ENCODE data around the gene TRPM8. TPM values are rescaled to one million over a fixed set of nuclear protein-coding genes. Genes with fewer than 3 reads are reported as not detected.
"Not testable (repeated sequence)": the region's sequence is repeated elsewhere in the genome, so short reads cannot be mapped to it uniquely, and the experiment has no call there.

The TRPM8 gene
- total RNA-seq, 2 donors from 2014 or later: 71.1 to 71.3 TPM

GRCh38 chr2:233966388-233966787 is 49.2 kb downstream of the TRPM8 start:
- H3K4me3 ChIP-seq: no peak overlapping the region
- WGBS: 86% methylated on average over 7 of the region's 7 CpGs
- no peak for TF ChIP-seq POLR2AphosphoS5 (IDR thresholded peaks at IDR 0.05)
- no peak for TF ChIP-seq CTCF (IDR thresholded peaks at IDR 0.05)
- no peak for TF ChIP-seq POLR2A (IDR thresholded peaks at IDR 0.05)
- H3K27ac ChIP-seq: no peak overlapping the region
- no peaks in the 10 kb centered on the region for H3K36me3 ChIP-seq
- H3K9me3 ChIP-seq: no peaks in the 10 kb centered on the region
- no peak for DNase-seq (ENCODE audit: low spot score)
- H3K4me1 ChIP-seq (replicated peaks): no peaks in the 10 kb centered on the region
- no peaks in the 10 kb centered on the region for H3K27me3 ChIP-seq (replicated peaks; ENCODE audit: insufficient read depth)
- intact Hi-C loops (cut with DNase I): no loop called here

- TF ChIP-seq POLR2AphosphoS5 (IDR thresholded peaks at IDR 0.05): no peak
- TF ChIP-seq CTCF (IDR thresholded peaks at IDR 0.05): no peak
- TF ChIP-seq POLR2A (IDR thresholded peaks at IDR 0.05): no peak
- 90% methylated on average over 2 of the region's 2 CpGs for WGBS
- H3K27ac ChIP-seq: no peak overlapping the region
Measured at GRCh38 chr2:233967164-233967563, 50.0 kb downstream of the TRPM8 start.

GRCh38 chr2:233968556-233968955 is 51.4 kb downstream of the TRPM8 start:
- Histone ChIP-seq H3K36me3 (no peaks in the 10 kb centered on the region), H3K4me3 (no peak overlapping the region), H3K9me3 (no peaks in the 10 kb centered on the region), H3K4me1 (replicated peaks) (no peaks in the 10 kb centered on the region), H3K27ac (no peak overlapping the region), H3K27me3 (replicated peaks; ENCODE audit: insufficient read depth) (no peaks in the 10 kb centered on the region)
- 54% methylated on average over 4 of the region's 4 CpGs for WGBS
- no peak for TF ChIP-seq POLR2A (IDR thresholded peaks at IDR 0.05)
- no peak for TF ChIP-seq CTCF (IDR thresholded peaks at IDR 0.05)
- no peak for TF ChIP-seq POLR2AphosphoS5 (IDR thresholded peaks at IDR 0.05)
- intact Hi-C loops (cut with DNase I): no loop called here
- no peak for DNase-seq (ENCODE audit: low spot score)

More at GRCh38 chr2:233967164-233967563, 50.0 kb downstream of the TRPM8 start:
- DNase-seq (ENCODE audit: low spot score): no peak
- H3K9me3 ChIP-seq: no peaks in the 10 kb centered on the region
- no peaks in the 10 kb centered on the region for H3K36me3 ChIP-seq
- intact Hi-C loops (cut with DNase I): no loop called here
- H3K4me3 ChIP-seq: no peak overlapping the region
- no peaks in the 10 kb centered on the region for H3K27me3 ChIP-seq (replicated peaks; ENCODE audit: insufficient read depth)
- no peaks in the 10 kb centered on the region for H3K4me1 ChIP-seq (replicated peaks)

- WGBS: 96% methylated on average over 13 of the region's 29 CpGs
- not testable (repeated sequence) for H3K27ac ChIP-seq; H3K4me1 ChIP-seq (replicated peaks); H3K27me3 ChIP-seq (replicated peaks; ENCODE audit: insufficient read depth); H3K36me3 ChIP-seq; H3K9me3 ChIP-seq; H3K4me3 ChIP-seq; DNase-seq (ENCODE audit: low spot score)
- intact Hi-C loops (cut with DNase I): loop anchor here (10.0 kb wide), 1 partner anchor 572 kb away; no protein-coding TSS in a partner anchor
Measured at GRCh38 chr2:233972460-233972859, 55.3 kb downstream of the TRPM8 start.

GRCh38 chr2:233972941-233973575 is 55.9 kb downstream of the TRPM8 start:
- H3K27ac ChIP-seq: no peak overlapping the region
- no peaks in the 10 kb centered on the region for H3K36me3 ChIP-seq
- H3K27me3 ChIP-seq (replicated peaks; ENCODE audit: insufficient read depth): no peaks in the 10 kb centered on the region
- 90% methylated on average over 13 of the region's 13 CpGs for WGBS
- TF ChIP-seq POLR2AphosphoS5 (IDR thresholded peaks at IDR 0.05) (no peak), CTCF (IDR thresholded peaks at IDR 0.05) (no peak), POLR2A (IDR thresholded peaks at IDR 0.05) (no peak)
- no peaks in the 10 kb centered on the region for H3K9me3 ChIP-seq
- H3K4me1 ChIP-seq (replicated peaks): no peaks in the 10 kb centered on the region
- no peak overlapping the region for H3K4me3 ChIP-seq
- intact Hi-C loops (cut with DNase I): loop anchor here (10.0 kb wide), 1 partner anchor 572 kb away; no protein-coding TSS in a partner anchor
- no peak for DNase-seq (ENCODE audit: low spot score)

All from prostate gland (tissue), 2 donors.